ENCODE measurements around the gene AUTS2.

The AUTS2 gene

GRCh38 chr7:70540641-70541040, 942.4 kb downstream of the AUTS2 start:
- no peak for DNase-seq

DNA sequence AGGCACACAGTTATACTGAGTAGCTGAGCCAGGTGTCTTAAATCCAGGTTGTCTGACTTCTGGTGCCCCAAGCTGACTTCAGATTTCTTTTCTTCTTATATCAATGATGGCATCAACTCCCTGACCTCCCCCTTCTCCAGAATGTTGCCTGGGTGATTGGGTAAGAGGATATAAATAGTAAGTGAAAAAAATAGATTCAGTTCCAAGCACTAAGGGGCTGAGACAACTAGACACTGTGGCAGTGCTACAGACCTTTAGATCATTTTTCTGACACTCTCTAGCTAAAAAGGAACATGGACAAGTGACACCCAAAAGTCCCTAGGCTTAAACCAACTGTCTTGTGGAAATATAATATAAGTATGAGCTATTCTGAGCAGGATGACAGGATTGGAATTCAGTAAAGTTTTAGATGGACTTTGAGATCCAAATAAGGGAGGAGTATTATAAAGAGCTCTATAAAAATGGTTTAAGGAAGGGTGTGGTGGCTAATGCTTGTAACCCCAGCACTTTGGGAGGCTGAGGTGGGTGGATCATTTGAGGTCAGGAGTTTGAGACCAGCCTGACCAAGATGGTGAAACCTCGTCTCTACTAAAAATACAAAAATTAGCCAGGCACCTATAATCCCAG, 944.6 kb downstream of the AUTS2 start:
- no peak for DNase-seq

GRCh38 chr7:70544016-70544415, 945.7 kb downstream of the AUTS2 start:
- no peak for DNase-seq

DNA sequence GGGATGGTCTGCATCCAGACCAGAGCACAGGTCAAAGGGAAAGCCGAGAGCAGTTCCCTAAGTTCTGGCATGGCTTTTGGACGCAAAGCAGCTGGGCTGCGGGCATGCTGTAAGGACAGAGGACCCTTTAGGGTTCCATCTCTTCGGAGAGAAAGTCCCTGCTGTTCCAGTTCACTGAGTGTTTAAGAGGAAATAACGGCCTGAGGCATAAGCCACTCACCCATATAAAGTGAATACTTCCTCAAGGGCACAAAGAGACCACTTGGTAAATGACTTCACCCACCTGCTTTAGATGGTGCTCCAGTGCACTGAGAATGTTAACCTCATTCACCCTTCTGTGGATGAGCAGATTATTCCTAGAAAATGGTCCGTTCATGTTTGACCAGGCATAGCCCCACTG, 946.9 kb downstream of the AUTS2 start:
- DNase-seq, result no peak

DNA sequence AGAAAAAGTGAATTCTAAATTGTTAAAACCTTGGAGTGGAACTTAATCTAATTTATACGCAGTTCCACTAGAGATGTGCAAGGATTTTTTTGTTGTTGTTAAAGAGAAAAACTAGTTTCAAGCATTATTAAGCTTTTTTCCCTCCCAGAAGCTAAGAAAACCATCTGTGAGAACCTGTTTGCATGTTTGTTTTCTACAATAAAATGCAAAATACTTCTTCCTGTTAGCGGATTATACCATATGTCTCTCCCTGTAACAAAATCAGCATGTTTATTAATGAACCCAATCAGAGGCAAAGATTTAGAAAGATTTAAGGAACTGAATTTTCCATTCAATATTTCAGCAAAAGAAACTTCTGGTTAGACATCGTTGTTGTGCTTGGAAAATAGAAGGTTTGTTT, 953.9 kb downstream of the AUTS2 start:
- DNase-seq, result no peak

- DNase-seq, result no peak
These were observed 955.1 kb downstream of the AUTS2 start for GRCh38 chr7:70553364-70553763.

DNA sequence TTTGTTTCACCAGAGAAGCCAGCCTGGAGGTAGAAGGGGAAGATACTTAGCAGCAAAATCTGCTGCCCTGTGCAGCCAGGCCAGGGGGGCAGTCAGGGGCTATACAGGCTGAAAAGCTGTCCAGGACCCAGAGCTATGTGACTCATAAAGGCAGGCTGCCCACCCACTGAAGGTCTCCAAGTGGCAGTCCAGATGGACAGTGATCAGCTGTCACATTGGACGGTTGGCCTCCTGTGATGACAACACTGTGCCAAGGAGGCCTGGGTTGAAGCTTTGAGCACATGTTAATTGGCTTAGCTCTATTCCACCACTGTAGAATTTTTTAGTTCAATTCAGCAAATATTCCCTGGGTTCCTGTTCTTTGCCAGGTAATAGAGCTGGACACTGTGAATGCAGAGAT, 956.4 kb downstream of the AUTS2 start:
- DNase-seq, result no peak

DNA sequence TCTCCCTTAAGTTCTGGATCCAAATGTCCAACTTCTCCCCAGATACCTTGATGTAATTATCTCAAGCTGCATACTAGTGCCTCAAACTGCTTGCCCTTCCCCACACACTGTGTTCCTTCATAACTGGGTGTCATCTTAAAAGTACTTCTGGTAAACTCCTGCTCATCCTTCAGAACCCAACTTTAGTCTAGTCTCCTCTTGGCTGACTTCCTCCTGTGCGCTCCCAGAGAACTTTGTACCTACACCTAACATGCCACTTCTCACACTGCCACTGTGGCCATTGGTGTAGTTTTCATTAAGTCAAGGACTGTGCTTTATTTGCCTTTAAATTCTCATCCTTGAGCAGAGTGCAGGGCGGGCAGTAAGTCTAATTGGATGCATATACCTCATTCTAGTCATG, 958.5 kb downstream of the AUTS2 start:
- DNase-seq, result no peak

DNA sequence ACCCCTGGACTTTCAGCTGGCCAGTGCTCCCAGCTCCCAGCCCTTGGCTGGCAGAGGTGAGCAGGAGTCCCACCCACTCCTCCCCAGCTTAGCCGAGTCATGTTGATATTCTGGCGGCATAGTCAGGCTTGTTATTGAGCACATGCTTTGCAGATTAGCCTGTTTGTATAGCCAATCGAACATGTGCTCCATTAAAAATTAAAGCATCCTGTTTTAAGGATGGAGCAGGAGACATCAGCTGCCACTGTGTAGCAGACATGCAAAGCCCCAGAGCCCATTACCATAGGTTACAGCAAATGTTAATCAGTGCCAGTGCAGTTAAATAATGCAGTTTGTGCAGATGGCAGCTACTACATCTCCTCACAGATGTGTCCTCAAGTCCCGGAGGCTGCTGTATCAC, 959.1 kb downstream of the AUTS2 start:
- no peak for DNase-seq

DNA sequence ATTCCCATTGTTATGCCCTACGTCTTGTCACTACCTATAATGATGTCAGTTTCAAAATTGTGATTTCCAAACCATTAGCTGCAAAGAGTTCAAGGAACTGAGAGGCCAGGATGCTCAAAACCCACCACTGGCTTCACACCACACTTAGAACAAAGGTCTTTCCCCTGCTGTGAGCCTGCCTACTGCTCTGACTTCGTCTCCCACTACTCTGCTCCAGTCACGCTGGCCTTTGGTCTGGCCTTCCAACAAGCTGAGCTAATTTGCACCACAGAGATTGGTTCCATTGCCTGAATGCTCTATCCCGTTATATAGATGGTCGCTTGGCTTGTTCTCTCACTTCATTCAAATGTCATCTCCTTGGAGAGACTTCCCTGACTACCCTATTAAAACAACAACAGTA, 961.5 kb downstream of the AUTS2 start:
- DNase-seq, result no peak

- DNase-seq, result no peak
These were observed 965.7 kb downstream of the AUTS2 start for GRCh38 chr7:70563960-70564359.

GRCh38 chr7:70565721-70566370, 967.6 kb downstream of the AUTS2 start:
- DNase-seq, result no peak

GRCh38 chr7:70566671-70567070, 968.4 kb downstream of the AUTS2 start:
- no peak for DNase-seq

DNA sequence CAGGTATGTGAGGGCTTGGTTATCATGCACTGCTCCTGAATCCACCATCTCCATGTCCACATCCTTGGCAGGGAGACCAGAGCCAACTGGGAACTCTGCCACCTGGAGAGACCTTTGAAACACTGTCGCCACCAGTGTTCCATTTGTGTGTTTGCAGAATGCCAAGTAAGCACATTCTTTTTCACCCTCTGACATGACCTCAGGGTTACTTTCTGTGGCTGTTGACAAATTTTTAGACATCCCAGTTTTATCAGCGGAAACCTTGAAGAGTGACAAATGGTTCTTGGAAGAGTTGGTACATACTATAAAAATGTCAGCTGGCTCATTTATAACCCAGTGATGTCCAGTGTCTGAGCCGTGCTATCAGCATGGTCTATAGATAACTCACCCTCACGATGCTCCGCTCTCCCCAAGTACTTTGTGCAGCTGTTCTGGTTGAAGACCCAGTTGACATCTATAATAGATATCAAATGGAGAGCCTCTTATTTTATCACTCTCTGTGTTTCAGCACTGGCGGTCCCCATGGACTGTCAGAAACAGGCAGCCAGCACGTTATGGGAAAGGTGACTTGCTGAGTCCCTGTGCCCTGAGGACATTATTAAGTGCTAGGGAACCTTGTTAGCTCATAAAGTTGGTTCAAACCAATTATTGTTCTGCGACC, 970.5 kb downstream of the AUTS2 start:
- DNase-seq, result no peak

GRCh38 chr7:70569335-70569819, 971.1 kb downstream of the AUTS2 start:
- peak; percentile 74 for DNase-seq

DNA sequence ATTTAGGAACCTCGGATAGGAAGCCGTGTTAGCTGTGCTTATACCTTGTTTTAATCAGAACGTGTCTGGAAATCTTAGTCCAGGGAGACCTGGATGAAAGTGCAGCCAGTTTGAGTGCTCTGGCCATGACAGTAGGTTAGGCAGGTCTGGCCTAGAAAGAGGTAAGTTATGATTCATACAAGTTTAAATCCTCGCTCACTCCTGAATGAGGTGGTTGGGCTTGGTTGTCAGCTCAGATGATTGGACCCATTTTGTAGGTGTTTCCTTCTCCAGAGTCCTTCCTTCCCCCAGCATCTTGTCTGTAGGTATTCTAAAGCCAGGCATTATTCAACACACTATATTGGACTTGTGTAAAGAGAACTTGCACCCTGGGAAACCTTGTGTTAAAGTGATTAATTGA, 971.8 kb downstream of the AUTS2 start:
- no peak for DNase-seq

GRCh38 chr7:70570961-70571360, 972.7 kb downstream of the AUTS2 start:
- DNase-seq, result no peak

DNA sequence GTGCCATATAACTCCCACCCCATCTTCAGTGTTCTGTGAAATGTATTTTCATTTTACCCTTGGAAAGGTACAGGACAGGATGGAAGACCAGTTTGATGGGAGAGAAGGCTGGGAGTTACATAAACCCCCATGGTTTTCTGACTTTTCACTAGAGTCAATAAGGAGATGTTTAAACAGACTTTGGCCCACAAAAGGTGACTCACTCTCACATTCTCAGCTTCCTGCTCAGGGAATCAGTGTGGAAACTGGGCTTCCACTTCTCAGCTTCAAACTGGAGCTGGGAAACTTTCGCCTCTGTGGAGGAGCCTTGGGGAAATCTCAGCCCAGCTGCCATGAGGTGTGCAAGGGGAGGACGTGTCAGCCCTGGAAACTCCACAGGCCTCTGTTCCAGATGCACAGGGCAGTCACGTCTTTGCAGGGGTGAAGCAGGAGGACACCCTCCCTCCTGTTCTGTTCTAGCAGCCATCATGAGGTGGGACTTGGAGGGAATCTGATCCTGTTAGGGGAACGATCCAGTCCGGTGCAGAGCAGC, 973.2 kb downstream of the AUTS2 start:
- no peak for DNase-seq

- DNase-seq, result no peak
These were observed 973.7 kb downstream of the AUTS2 start for GRCh38 chr7:70571961-70572360.

DNA sequence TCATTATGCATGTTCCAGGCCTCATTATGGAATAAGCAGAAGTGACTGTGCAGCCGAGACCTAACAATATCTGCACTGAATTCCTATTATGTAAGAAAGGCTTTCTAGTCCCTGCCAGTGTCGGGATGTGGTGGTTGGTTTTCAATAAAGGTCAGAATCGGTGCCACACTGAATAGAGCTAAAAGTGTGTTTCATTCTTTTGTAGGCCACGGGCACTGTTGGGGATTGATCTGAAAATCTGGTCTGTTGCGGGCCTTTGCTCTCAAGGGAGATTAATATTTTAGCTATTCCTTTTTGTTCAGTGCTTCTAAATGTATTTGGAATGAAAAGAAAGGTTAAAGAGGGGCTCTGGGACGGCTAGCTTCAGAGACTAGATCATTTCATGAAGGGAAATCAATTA, 974.3 kb downstream of the AUTS2 start:
- no peak for DNase-seq

DNA sequence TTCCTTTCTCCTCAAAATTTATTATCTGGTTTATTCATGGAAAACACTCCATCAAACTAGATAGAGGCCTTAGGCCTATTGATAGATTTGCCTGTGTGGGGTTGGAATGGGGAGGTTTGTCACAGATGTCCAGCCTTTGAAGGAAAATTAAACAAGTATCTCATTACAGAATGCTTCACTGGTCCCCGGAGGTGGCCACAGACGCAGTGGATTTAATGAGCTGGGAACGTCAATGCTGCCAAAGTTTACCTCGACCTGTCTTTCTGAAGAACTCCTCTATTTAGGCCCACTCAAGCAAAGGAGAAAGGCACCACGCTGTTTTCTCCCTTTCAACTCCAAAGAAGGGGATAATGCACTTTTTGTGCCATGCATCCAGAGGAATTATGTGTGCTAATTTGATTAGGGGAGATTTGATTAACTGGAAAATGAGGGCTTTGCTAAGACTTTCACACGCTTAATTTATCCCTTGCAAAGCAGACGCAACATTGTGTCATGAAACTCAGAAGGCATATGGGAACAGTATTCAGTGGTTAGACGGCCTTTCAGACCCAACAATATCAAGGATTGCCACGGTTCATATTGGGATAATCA, 974.9 kb downstream of the AUTS2 start:
- DNase-seq, result no peak

GRCh38 chr7:70573696-70574095, 975.4 kb downstream of the AUTS2 start:
- no peak for DNase-seq

DNA sequence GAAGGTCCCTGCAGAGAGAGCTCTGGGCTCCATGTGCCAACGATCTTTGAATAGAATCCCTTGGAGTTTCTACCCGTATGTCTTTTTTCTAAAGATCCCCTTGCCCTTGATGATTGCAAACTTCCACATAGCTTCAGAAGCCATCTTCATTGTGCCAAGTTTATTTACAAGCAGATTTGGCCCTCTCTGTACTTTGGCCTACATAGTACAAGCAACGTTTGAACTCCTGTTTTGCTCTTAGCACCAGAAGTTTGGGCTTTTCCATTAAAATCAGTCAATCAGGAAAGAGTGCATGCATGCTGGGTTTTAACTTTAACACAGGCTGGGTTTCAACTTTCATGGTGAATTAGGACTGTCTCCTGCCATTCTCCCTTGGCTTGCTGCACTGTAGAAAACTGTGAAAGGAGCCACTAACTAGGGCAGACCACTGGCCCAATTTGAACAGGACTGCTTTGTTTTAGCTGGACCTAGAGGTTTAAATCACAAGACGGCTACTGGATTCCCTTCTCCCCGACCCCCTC, 976.1 kb downstream of the AUTS2 start:
- DNase-seq, result no peak
